Germinal center (tissue), 1 donor: ENCODE measurements around the gene APH1B.
"Not testable (repeated sequence)": the region's sequence is repeated elsewhere in the genome, so short reads cannot be mapped to it uniquely, and the experiment has no call there.

Experiments
- DNase-seq: peaks from one replicate; pipeline ENCODE4 v3.0.0; 2012; ENCODE audit warnings: mixed read lengths, low spot score

The APH1B gene

DNA sequence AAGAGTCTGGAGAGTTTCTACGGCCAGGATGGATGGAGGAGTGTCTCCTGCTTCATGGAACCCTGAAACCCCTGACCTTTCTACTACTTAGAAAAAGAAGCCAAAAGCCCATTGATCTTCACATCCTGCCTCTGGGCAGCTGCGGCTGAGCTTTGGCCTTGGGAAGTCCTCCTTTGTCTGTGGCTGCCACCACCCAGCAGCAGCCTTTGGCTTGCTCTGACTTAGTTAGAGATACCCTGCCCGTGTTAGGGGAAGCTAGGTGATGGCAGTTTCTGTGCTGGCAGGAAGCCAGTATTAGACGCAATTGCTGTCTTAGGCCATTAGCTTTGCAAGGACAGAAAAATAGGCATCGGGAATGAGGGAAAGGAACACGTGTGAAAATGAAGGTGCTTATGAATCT lies 18.8 kb downstream of the APH1B start:
- DNase-seq: no peak

DNA sequence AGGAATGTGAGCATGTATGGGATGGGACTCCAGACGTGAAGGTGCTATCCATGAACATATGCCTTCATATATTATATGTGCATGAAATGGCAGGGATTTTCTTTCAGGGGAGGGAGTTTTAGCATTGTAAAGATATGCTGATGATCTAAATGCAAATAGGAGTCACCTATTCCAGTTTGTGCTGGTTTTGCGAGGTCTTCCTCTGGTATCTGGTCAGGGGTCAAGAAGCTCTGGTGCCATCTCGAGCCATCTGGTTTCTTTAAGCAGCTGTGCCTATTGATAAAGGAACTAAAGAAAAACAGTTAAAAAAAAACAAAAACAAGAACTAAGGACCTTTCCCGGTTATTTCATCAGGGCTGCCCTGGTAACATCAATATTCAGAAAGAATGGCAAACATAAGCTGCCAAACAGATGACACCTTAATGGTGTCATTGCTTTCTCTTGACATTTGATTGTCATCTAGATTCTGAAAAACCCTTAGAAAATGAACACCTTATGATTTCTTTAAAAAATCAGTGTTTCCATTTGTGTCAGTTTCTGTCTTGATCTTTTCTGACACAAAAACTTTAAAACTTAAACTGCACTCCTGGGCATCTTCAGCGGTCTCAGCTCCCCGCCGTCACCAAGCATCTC lies 22.7 kb downstream of the APH1B start:
- DNase-seq: no peak

- no peak for DNase-seq
Observed at GRCh38 chr15:63301088-63301487, 23.7 kb downstream of the APH1B start.

GRCh38 chr15:63305260-63305659 lies 27.9 kb downstream of the APH1B start:
- no peak for DNase-seq

DNA sequence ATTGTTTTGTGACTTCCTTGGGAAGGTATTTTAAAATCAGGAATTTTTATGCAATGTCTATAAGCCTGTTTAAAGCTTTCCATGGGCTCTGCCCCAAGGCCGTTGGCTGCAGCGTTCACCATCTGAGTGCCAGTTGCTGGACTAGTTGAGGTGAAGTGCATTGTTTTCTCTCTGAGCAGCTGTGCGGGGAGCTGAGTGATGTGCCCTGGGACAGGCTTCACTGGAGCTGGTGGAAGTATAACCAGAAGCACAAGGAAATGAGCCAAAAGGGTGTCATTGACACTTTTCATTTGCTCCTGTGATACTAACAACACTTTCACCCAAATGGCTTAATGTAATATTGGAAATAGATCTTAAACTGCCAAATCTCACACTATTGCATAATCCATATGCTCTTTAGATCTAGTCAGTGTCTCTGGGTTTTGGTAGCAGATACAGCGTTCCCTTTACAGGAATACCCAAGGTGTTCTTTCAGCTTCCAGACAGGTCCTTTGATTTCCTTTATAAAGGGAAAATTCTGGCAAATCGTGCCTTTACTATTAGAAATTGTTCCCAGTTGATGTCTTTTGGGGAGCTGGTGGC lies 29.2 kb downstream of the APH1B start:
- no peak for DNase-seq

- no peak for DNase-seq
Observed at GRCh38 chr15:63308491-63308890, 31.1 kb downstream of the APH1B start.

DNA sequence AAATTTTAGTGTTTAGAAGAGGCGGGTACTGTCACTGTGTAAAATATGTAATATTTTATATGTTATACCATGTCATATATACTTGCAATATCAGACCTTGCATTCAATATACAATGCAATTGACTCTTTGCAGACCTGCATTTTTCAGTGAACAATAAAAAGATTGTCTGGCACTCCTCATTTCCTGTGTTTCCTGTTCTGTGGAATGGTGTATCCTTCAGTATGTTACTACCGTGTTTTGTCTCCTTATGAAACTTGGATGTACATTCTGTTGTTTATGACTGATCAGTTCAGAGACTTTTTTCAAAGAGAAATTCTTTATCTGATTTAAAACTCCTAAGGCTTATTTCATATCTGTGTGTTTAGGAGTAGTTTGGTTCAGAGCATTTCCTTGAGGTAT lies 31.5 kb downstream of the APH1B start:
- DNase-seq: no peak

DNA sequence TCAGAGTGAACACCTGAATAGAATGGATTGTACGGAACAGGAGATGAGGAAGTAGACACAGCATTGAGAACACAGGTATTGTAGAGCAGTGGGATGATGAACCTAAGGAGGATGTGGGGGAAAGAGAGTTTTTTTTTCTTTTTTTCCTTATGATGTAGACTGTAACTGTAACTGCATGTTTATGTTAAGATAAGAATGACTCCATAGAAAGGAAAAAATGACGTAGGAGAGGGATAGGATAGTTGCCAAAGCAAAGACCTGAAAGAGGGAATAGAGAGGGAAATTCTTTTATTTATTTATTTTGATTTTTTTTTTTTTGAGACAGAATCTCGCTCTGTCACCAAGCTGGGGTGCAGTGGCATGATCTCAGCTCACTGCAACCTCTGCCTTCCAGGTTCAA lies 33.2 kb downstream of the APH1B start:
- no peak for DNase-seq

GRCh38 chr15:63312286-63312685 lies 34.9 kb downstream of the APH1B start:
- no peak for DNase-seq

DNA sequence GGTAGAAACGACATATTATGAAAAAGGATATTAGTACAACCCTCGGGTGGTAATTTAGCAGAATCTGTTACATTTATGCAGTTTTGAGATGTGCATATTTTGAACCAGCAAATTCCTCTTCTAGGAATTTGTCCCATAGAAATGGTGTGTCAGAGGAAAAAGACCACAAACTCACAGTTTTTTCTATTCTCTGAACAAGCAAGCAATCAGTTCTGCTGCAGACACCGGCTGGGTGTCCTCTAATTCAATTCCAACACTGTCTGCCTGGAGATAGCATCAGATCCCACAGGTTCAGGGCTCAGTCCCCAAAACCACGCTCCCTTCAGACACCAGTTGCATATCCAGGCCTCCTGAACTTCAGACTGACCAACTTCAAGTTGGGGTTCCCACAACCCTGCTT lies 36.4 kb downstream of the APH1B start:
- DNase-seq: no peak

GRCh38 chr15:63314409-63314808 lies 37.0 kb downstream of the APH1B start:
- DNase-seq: no peak

- no peak for DNase-seq
Observed at GRCh38 chr15:63318344-63318743, 40.9 kb downstream of the APH1B start.

DNA sequence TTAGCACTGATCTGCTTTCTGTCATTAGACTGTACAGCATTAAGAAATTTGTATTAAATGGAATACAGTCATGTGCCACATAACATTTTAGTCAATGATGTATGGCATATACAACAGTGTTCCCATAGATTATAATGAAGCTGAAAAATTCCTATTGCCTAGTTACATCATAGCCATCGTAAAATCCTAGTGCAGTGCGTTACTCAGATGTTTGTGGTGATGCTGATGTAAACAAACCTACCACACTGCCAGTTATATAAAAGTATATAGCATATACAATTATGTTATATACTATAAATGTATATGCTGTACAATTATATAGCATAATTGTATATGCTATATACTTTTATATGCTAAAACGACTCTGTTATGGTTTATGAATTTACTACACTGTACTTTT lies 41.7 kb downstream of the APH1B start:
- DNase-seq: no peak

DNA sequence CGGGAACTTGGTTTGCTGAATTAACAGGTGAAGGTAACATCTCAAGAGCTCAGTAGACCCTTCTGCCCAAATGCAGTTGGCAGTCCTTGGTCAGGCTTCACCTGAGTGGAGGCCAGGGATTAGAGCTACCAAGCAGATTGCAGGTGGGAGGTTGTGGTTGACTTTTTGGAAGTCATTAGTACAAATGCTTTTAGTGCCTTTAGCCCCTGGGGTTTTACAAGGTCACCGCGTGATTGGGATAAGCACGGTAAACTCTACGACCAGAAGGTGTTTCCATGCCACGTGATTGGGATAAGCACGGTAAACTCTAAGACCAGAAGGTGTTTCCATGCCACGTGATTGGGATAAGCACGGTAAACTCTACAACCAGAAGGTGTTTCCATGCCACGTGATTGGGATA lies 43.0 kb downstream of the APH1B start:
- DNase-seq: not testable (repeated sequence)

- not testable (repeated sequence) for DNase-seq
Observed at GRCh38 chr15:63320981-63321380, 43.6 kb downstream of the APH1B start.

DNA sequence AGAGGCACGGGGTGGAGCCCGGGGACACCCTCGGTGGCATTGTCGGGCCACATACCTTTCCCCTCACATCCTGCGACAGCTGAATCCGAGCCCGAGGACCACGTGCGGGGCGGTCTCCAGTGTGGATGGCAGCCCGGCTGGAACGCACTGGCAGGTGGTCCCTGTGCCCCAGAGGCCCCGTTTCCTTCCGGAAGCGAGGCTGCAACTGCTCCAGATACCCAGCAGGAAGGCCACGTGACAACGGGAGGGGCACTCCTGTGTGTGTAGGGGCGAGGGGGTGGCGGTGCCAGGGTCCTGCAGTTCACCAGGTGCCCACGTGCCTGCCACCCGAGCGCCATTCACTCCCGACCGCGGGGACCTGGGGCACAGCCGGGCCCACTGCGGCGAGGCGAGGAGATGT lies 44.1 kb downstream of the APH1B start:
- DNase-seq: no peak

- no peak for DNase-seq
Observed at GRCh38 chr15:63322541-63322940, 45.1 kb downstream of the APH1B start.

DNA sequence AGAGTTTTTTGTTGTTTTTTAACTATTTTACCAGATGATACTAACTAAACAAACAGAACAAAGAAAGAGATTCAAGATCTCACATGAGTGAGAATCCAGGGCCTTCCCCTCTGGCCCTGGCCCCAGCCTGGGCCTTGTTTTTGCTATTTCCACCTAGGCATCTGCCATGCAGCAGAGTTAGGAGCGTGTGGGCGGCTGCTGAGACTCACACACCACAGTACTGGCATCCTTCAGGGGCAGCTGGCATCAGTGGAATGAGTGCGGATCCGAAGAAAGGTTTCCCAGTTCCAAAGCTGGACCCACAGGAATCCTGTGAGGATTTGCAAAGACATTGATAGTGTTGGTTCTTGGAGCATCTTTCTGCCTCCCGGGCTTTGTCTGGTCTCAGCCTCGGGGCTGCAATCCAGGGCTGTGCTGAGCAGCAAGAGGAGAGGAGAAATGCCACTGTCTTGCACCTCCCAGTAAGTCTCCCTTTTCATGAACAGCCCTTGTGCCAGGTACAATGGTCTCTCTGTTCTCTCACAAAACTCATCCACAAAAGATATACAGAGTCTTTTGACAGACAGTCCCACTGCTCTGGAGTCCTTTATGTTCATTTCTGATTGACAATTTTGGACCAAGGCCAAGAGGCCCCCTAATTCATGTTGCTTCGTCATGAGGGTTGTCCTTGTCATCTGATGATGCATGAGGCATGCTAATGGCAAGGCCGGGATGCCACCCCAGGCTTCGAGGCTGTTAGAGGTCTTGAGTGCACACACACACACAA lies 46.6 kb downstream of the APH1B start:
- no peak for DNase-seq

DNA sequence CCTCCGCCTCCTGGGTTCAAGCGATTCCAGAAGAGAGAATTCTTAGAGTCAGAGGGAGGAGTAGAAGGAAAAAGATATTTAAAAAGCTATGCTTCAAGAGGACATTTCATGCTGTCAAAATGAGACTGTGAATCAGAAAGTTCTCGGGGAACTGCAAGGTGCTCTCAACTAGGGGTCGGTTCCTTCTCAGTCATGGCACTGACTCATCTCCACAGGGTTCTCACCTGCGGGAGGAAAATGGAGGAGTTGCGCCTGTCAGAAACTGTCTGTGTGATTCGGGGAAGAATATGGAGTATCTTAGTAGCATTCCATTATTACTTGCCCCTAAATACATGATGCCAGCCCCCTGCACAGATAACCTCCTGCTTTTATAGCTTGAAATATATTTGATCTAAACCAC lies 47.4 kb downstream of the APH1B start:
- DNase-seq: no peak

GRCh38 chr15:63327648-63328421 lies 50.4 kb downstream of the APH1B start:
- DNase-seq: no peak

GRCh38 chr15:63329567-63330350 lies 52.4 kb downstream of the APH1B start:
- no peak for DNase-seq

DNA sequence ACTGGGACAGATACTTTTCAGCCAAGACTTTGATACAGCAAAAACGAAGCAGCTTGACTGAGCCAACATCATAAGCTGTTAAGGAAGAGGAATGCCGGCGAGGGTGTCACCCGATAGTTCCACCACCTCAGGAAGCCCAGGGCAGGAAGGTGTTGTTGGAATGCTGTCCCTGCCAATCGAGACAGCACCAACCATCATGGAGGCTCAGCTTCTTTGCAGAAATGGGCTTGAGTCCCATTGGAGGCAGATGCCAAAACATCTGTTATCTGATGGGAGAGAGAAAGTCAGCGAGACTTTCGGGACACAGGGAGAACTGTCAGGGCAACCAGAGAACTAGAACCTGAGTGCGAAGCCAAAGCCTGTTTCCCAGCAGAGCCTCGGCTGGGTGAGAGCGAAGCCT lies 53.5 kb downstream of the APH1B start:
- DNase-seq: no peak
